HG03196 (cell line): ENCODE measurements around the gene MS4A15.
"Not testable (repeated sequence)": the region's sequence is repeated elsewhere in the genome, so short reads cannot be mapped to it uniquely, and the experiment has no call there.

Experiments
- ATAC-seq: cut with Tn5 transposase; IDR thresholded peaks from one replicate; pipeline ENCODE4 v1.9.1; 2021; ENCODE audit not compliant: unreplicated experiment

The MS4A15 gene

GRCh38 chr11:60756307-60757032, at the start of gene MS4A15:
Gene MS4A15 (plus strand): TSS chr11:60756867. CDS start chr11:60763734, 6,867 bp downstream.
- ATAC-seq, result no peak

GRCh38 chr11:60706931-60707330, 49.7 kb upstream of the MS4A15 start:
- no peak for ATAC-seq

- no peak for ATAC-seq
Observed at GRCh38 chr11:60710482-60710881, 46.2 kb upstream of the MS4A15 start.

- no peak for ATAC-seq
Observed at GRCh38 chr11:60711276-60711675, 45.4 kb upstream of the MS4A15 start.

- not testable (repeated sequence) for ATAC-seq
Observed at GRCh38 chr11:60713423-60713822, 43.2 kb upstream of the MS4A15 start.

- no peak for ATAC-seq
Observed at GRCh38 chr11:60717956-60718355, 38.7 kb upstream of the MS4A15 start.

GRCh38 chr11:60718524-60719316, 37.9 kb upstream of the MS4A15 start:
- ATAC-seq, result no peak

GRCh38 chr11:60719391-60719790, 37.3 kb upstream of the MS4A15 start:
- ATAC-seq, result no peak

- no peak for ATAC-seq
Observed at GRCh38 chr11:60720460-60720859, 36.2 kb upstream of the MS4A15 start.

- ATAC-seq, result no peak
Observed at GRCh38 chr11:60724420-60724819, 32.2 kb upstream of the MS4A15 start, which contains the start of gene MS4A18. Gene MS4A18 (plus strand): TSS chr11:60724720.

GRCh38 chr11:60725592-60725991, 31.1 kb upstream of the MS4A15 start:
- no peak for ATAC-seq

- ATAC-seq, result no peak
Observed at GRCh38 chr11:60731586-60731985, 25.1 kb upstream of the MS4A15 start.

GRCh38 chr11:60734279-60734678, 22.4 kb upstream of the MS4A15 start:
- no peak for ATAC-seq

GRCh38 chr11:60739114-60739513, 17.6 kb upstream of the MS4A15 start:
- no peak for ATAC-seq

GRCh38 chr11:60740573-60740972, 16.1 kb upstream of the MS4A15 start:
- no peak for ATAC-seq

GRCh38 chr11:60741421-60741820, 15.2 kb upstream of the MS4A15 start:
- ATAC-seq, result no peak

GRCh38 chr11:60743058-60743457, 13.6 kb upstream of the MS4A15 start:
- ATAC-seq, result no peak

- no peak for ATAC-seq
Observed at GRCh38 chr11:60744114-60744513, 12.6 kb upstream of the MS4A15 start.

- no peak for ATAC-seq
Observed at GRCh38 chr11:60747359-60747873, 9.3 kb upstream of the MS4A15 start.

- no peak for ATAC-seq
Observed at GRCh38 chr11:60748225-60748624, 8.4 kb upstream of the MS4A15 start.

- no peak for ATAC-seq
Observed at GRCh38 chr11:60748821-60749220, 7.8 kb upstream of the MS4A15 start.

GRCh38 chr11:60750911-60751310, 5.8 kb upstream of the MS4A15 start:
- no peak for ATAC-seq
